Adrenal gland (tissue), 12 donors: ENCODE measurements around the gene CEP112. TPM values are rescaled to one million over a fixed set of nuclear protein-coding genes. Genes with fewer than 3 reads are reported as not detected.

Experiments used
- DNase-seq, 7 donors: peaks; one replicate each; pipeline ENCODE4 v3.0.0-alpha.2; 2019 to 2020
- H3K27ac ChIP-seq, 5 donors: fragments of 200-600 bp; sonication (generic) in 4 of 5; 1 replicate in 3 of 5; 2 replicates in 2 of 5; pipeline versions ENCODE4 v1.5.1 to v1.8.0; 2016 to 2020; ENCODE audit warnings: mild to moderate bottlenecking in 1 of 5
- H3K27me3 ChIP-seq: fragments of 200-600 bp; 2 replicates; pipeline ENCODE4 v1.8.0; 2021
- H3K36me3 ChIP-seq, 2 donors: fragments of 200-600 bp; replicated peaks in 1 of 2; 1 replicate in 1 of 2; 2 replicates in 1 of 2; pipeline versions ENCODE4 v1.5.1 to v1.8.0; 2018 to 2022
- H3K4me1 ChIP-seq, 2 donors: fragments of 200-600 bp; replicated peaks in 1 of 2; 1 replicate in 1 of 2; 2 replicates in 1 of 2; pipeline versions ENCODE4 v1.5.1 to v1.8.0; 2018 to 2021
- H3K4me3 ChIP-seq, 4 donors: fragments of 200-600 bp; sonication (generic) in 3 of 4; one replicate each; pipeline ENCODE4 v1.5.1; 2016 to 2018
- H3K9me3 ChIP-seq, 3 donors: fragments of 200-600 bp; sonication (generic) in 1 of 3; replicated peaks in 1 of 3; 1 replicate in 2 of 3; 2 replicates in 1 of 3; pipeline versions ENCODE4 v1.5.1 to v1.8.0; 2016 to 2021
- CTCF ChIP-seq, 6 experiments: fragments of 450-650 bp in 4 of 6; fragments of 200-600 bp in 2 of 6; sonication (generic) in 1 of 6; IDR thresholded peaks; 1 replicate in 5 of 6; 2 replicates in 1 of 6; pipeline versions ENCODE4 v1.5.1 to v1.8.0; 2016 to 2021; ENCODE audit warnings: antibody characterized with exemption in 6 of 6, mild to moderate bottlenecking in 2 of 6, moderate library complexity in 1 of 6
- POLR2A ChIP-seq, 2 donors: fragments of 450-650 bp; IDR thresholded peaks; one replicate each; pipeline ENCODE4 v1.6.1; 2017; ENCODE audit warnings: antibody characterized with exemption in 2 of 2, mild to moderate bottlenecking in 2 of 2, moderate library complexity in 1 of 2
- WGBS, 4 donors: extraction: QIAGEN DNeasy Blood & Tissue Kit in 2 of 4; methylation state at CpG; one replicate each; pipeline versions ENCODE4 v1.1.5 to v1.1.7; 2013 to 2017; 5-methylcytosine and 5-hydroxymethylcytosine counted together
- intact Hi-C, 2 donors: fragments of 100-400 bp; cut with DNase I; formaldehyde crosslinking; loops; one replicate each; pipeline versions ENCODE4 v1.14.1 to v1.15.0; 2022 to 2023
- polyA plus RNA-seq, 3 donors: library from polyadenylated mRNA; stranded (reverse); fragments of 200-250 nt in 2 of 3; fragments of 350-450 nt in 1 of 3; fragmentation: Illumina TruSeq in 1 of 3; extraction: RNeasy Lipid Tissue Mini Kit (QIAGEN cat#74804) in 1 of 3; gene quantifications; one replicate each; pipeline ENCODE4 v1.2.3, GENCODE V29; 2013 to 2014
- total RNA-seq, 9 donors: library from RNA; depleted of rRNA in 4 of 9; stranded (reverse); fragments of >200 nt in 4 of 9; fragments of 120-200 nt in 1 of 9; fragmentation: NEBNext Ultra II Directional in 1 of 9; extraction: Animal tissue kit (Norgen Biotek cat#: 25700) in 1 of 9; gene quantifications; one replicate each; pipeline versions ENCODE4 v1.1.0 to v1.2.4, GENCODE V29; 2013 to 2023
- donor health status: healthy with polysubstance abuse.
- donor health status: Bipolar disorder and iron deficiency.
- donor health status: DM: yes; HTN: yes; CAD: no.
- donor health status: DM: no; HTN: no; CAD: no.
- donor health status: DM: no; HTN: no; CAD: no.
- donor health status: DM: yes; HTN: yes; CAD: no.

The CEP112 gene
- total and polyA plus RNA-seq, 12 donors = 4.2 to 24.1 (median 9.6) TPM

GRCh38 chr17:66222798-66223350, 30.9 kb upstream of the CEP112 start:
- TF ChIP-seq POLR2A (IDR thresholded peaks at IDR 0.05) = no peak
- no peak for TF ChIP-seq CTCF (IDR thresholded peaks at IDR 0.05)
- no peak for DNase-seq
- Histone ChIP-seq H3K4me3 (no peak overlapping the region), H3K4me1 (no peaks in the 10 kb centered on the region), H3K9me3 (no peaks in the 10 kb centered on the region), H3K27me3 (peaks cover 4% of the 10 kb centered on the region), H3K36me3 (no peaks in the 10 kb centered on the region), H3K27ac (no peak overlapping the region)
- 79 to 90% (median 84%) methylated on average over 5 of the region's 5 CpGs for WGBS, 4 donors
- intact Hi-C loops = no loop called here

GRCh38 chr17:66221755-66222530, 30.0 kb upstream of the CEP112 start:
- Histone ChIP-seq H3K4me1 (no peaks in the 10 kb centered on the region), H3K27me3 (peaks cover 4% of the 10 kb centered on the region), H3K27ac (no peak overlapping the region), H3K4me3 (no peak overlapping the region), H3K36me3 (no peaks in the 10 kb centered on the region), H3K9me3 (no peaks in the 10 kb centered on the region)
- intact Hi-C loops = no loop called here
- WGBS, 4 donors = 78 to 86% (median 82%) methylated on average over 11 of the region's 11 CpGs
- no peak for DNase-seq
- TF ChIP-seq POLR2A (IDR thresholded peaks at IDR 0.05) = no peak
- no peak for TF ChIP-seq CTCF (IDR thresholded peaks at IDR 0.05)

GRCh38 chr17:66221343-66221742, 29.4 kb upstream of the CEP112 start:
- intact Hi-C loops = no loop called here
- Histone ChIP-seq H3K27me3 (peaks cover 4% of the 10 kb centered on the region), H3K4me3 (no peak overlapping the region), H3K4me1 (no peaks in the 10 kb centered on the region), H3K27ac (no peak overlapping the region), H3K9me3 (no peaks in the 10 kb centered on the region), H3K36me3 (no peaks in the 10 kb centered on the region)
- TF ChIP-seq CTCF (IDR thresholded peaks at IDR 0.05) (no peak), POLR2A (IDR thresholded peaks at IDR 0.05) (no peak)
- DNase-seq = no peak

- no peaks in the 10 kb centered on the region for H3K4me1 ChIP-seq
- peaks cover 4% of the 10 kb centered on the region for H3K27me3 ChIP-seq
- no peak for DNase-seq
- WGBS, 4 donors = 69 to 83% (median 76%) methylated on average over 8 of the region's 8 CpGs
- H3K4me3 ChIP-seq = no peak overlapping the region
- H3K36me3 ChIP-seq = no peaks in the 10 kb centered on the region
- H3K27ac ChIP-seq = no peak overlapping the region
- no peak for TF ChIP-seq POLR2A (IDR thresholded peaks at IDR 0.05)
- no peaks in the 10 kb centered on the region for H3K9me3 ChIP-seq
- intact Hi-C loops = no loop called here
Measured at GRCh38 chr17:66220079-66220835, 28.3 kb upstream of the CEP112 start.
